Esophagus squamous epithelium (tissue), 5 donors: ENCODE measurements around the gene SV2B. TPM values are rescaled to one million over a fixed set of nuclear protein-coding genes. Genes with fewer than 3 reads are reported as not detected.

Source experiments
- DNase-seq: peaks from one replicate; lab custom pipeline; 2025; lab: John Stamatoyannopoulos, UW
- H3K27ac ChIP-seq, 4 donors: fragments of 200-600 bp; sonication (generic); one replicate each; pipeline ENCODE4 v1.5.1; 2016 to 2019; ENCODE audit warnings: mild to moderate bottlenecking in 1 of 4
- H3K27me3 ChIP-seq, 4 donors: fragments of 200-600 bp; sonication (generic); 1 replicate in 3 of 4; 2 replicates in 1 of 4; pipeline versions ENCODE4 v1.5.1 to v1.6.0; 2017 to 2021; ENCODE audit warnings: antibody characterized with exemption in 1 of 4
- H3K36me3 ChIP-seq, 3 donors: fragments of 200-600 bp; sonication (generic); one replicate each; pipeline ENCODE4 v1.5.1; 2016 to 2019
- H3K4me1 ChIP-seq, 3 donors: fragments of 200-600 bp; sonication (generic); one replicate each; pipeline ENCODE4 v1.5.1; 2017 to 2019
- H3K4me3 ChIP-seq, 4 donors: fragments of 200-600 bp; sonication (generic); 1 replicate in 3 of 4; 2 replicates in 1 of 4; pipeline ENCODE4 v1.5.1; 2016 to 2019; ENCODE audit warnings: mild to moderate bottlenecking in 2 of 4, moderate library complexity in 1 of 4
- H3K9me3 ChIP-seq, 3 donors: fragments of 200-600 bp; sonication (generic); one replicate each; pipeline ENCODE4 v1.5.1; 2016 to 2019
- POLR2A ChIP-seq, 4 donors: fragments of 450-650 bp; IDR thresholded peaks; one replicate each; pipeline ENCODE4 v1.6.1; 2017; ENCODE audit warnings: antibody characterized with exemption in 4 of 4, mild to moderate bottlenecking in 4 of 4, moderate library complexity in 3 of 4
- WGBS, 2 donors: methylation state at CpG; one replicate each; pipeline ENCODE4 v1.1.5; 2018; 5-methylcytosine and 5-hydroxymethylcytosine counted together
- intact Hi-C: fragments of 100-400 bp; cut with DNase I; formaldehyde crosslinking; loops from one replicate; pipeline ENCODE4 v1.15.0; 2022
- total RNA-seq, 4 donors: library from RNA; depleted of rRNA; stranded (reverse); fragments of >200 nt; gene quantifications; one replicate each; pipeline ENCODE4 v1.1.0, GENCODE V29; 2016
- TF ChIP-seq, protein P1 (sequence below), 6 experiments: fragments of 450-650 bp in 4 of 6; fragments of 200-600 bp in 2 of 6; sonication (generic) in 2 of 6; IDR thresholded peaks; one replicate each; pipeline ENCODE4 v1.5.1; 2016 to 2019; ENCODE audit warnings: antibody characterized with exemption in 6 of 6, mild to moderate bottlenecking in 4 of 6, moderate library complexity in 4 of 6
- donor health status: DM: yes; HTN: yes; CAD: no.

The SV2B gene
- total RNA-seq, 4 donors from 2014 or later = 0.04 to 0.95 (median 0.59) TPM; not detected in 1

GRCh38 chr15:91061230-91061629 is 38.8 kb upstream of the SV2B start:
- Histone ChIP-seq H3K27ac (no peak overlapping the region), H3K36me3 (no peaks in the 10 kb centered on the region), H3K9me3 (no peaks in the 10 kb centered on the region), H3K4me1 (peaks cover 0 to 1% (median 0%) of the 10 kb centered on the region in 3 donors), H3K4me3 (no peak overlapping the region), H3K27me3 (peaks cover 0 to 45% (median 0%) of the 10 kb centered on the region in 4 donors)
- 72 to 74% methylated on average over 2 of the region's 2 CpGs for WGBS, 2 donors
- intact Hi-C loops = no loop called here
- no peak for DNase-seq
- TF ChIP-seq, protein P1, sequence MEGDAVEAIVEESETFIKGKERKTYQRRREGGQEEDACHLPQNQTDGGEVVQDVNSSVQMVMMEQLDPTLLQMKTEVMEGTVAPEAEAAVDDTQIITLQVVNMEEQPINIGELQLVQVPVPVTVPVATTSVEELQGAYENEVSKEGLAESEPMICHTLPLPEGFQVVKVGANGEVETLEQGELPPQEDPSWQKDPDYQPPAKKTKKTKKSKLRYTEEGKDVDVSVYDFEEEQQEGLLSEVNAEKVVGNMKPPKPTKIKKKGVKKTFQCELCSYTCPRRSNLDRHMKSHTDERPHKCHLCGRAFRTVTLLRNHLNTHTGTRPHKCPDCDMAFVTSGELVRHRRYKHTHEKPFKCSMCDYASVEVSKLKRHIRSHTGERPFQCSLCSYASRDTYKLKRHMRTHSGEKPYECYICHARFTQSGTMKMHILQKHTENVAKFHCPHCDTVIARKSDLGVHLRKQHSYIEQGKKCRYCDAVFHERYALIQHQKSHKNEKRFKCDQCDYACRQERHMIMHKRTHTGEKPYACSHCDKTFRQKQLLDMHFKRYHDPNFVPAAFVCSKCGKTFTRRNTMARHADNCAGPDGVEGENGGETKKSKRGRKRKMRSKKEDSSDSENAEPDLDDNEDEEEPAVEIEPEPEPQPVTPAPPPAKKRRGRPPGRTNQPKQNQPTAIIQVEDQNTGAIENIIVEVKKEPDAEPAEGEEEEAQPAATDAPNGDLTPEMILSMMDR (IDR thresholded peaks at IDR 0.05) = no peak

- Histone ChIP-seq H3K27me3 (peaks cover 0 to 37% (median 0%) of the 10 kb centered on the region in 4 donors), H3K4me1 (no peaks in the 10 kb centered on the region), H3K36me3 (no peaks in the 10 kb centered on the region), H3K9me3 (no peaks in the 10 kb centered on the region), H3K4me3 (no peak overlapping the region), H3K27ac (no peak overlapping the region)
- 56 to 58% methylated on average over 5 of the region's 5 CpGs for WGBS, 2 donors
- TF ChIP-seq POLR2A (IDR thresholded peaks at IDR 0.05) = no peak
- TF ChIP-seq, protein P1 (IDR thresholded peaks at IDR 0.05) = no peak
- intact Hi-C loops = no loop called here
- DNase-seq = no peak
Observed at GRCh38 chr15:91061997-91062396, 38.1 kb upstream of the SV2B start.

DNA sequence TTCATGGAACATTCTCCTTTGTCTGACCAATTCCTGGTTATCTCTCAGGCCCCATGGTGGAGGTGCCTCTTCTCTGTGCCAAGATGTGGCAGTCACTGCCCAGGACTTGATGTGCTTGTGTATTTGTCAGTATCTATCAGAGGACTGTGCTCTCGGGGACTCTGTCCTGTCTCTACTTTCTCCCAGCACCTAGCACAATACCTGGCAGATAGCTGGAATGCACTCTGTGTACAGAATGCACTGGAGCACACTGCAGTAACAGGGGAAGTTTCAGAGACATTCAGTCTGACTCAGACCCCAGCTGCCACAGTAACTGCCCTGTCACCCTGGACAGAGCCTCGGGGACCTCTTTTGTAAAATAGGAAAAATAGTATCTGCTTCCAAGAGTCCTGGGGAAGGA is 34.6 kb upstream of the SV2B start:
- TF ChIP-seq, protein P1 (IDR thresholded peaks at IDR 0.05) = no peak
- TF ChIP-seq POLR2A (IDR thresholded peaks at IDR 0.05) = no peak
- intact Hi-C loops = no loop called here

DNA sequence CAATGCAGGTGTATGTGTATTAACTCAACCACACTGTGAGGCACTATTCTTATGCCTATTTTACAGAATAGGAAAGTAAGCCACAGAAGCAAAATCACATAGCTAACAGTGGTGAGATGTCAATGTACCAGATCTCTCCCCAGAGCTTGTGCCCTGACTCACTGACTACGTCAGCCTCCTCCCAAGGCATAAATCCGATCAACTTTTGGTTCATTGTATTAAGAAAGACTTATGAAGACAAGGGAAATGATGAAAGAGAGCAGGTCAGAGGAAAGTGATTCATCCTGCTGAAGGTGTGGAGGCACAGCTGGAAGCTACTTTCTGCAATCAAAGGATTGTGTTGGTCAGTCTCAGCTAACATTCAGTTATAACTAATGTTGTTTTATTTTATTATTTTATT is 33.0 kb upstream of the SV2B start:
- no peak for DNase-seq
- TF ChIP-seq POLR2A (IDR thresholded peaks at IDR 0.05) = no peak
- TF ChIP-seq, protein P1 (IDR thresholded peaks at IDR 0.05) = no peak
- Histone ChIP-seq H3K36me3 (no peaks in the 10 kb centered on the region), H3K27me3 (peaks cover 0 to 25% (median 0%) of the 10 kb centered on the region in 4 donors), H3K4me1 (no peaks in the 10 kb centered on the region), H3K4me3 (no peak overlapping the region), H3K9me3 (no peaks in the 10 kb centered on the region), H3K27ac (no peak overlapping the region)
- intact Hi-C loops = no loop called here
- WGBS, 2 donors = 16 to 66% methylated on average over 2 of the region's 2 CpGs

More for the DNA sequence above, 34.6 kb upstream of the SV2B start:
- Histone ChIP-seq H3K27ac (no peak overlapping the region), H3K4me3 (no peak overlapping the region), H3K9me3 (no peaks in the 10 kb centered on the region), H3K36me3 (no peaks in the 10 kb centered on the region), H3K4me1 (no peaks in the 10 kb centered on the region), H3K27me3 (peaks cover 0 to 18% (median 0%) of the 10 kb centered on the region in 4 donors)
- DNase-seq = no peak
- 71 to 75% methylated on average over 1 to 2 of the region's 2 CpGs for WGBS, 2 donors

DNA sequence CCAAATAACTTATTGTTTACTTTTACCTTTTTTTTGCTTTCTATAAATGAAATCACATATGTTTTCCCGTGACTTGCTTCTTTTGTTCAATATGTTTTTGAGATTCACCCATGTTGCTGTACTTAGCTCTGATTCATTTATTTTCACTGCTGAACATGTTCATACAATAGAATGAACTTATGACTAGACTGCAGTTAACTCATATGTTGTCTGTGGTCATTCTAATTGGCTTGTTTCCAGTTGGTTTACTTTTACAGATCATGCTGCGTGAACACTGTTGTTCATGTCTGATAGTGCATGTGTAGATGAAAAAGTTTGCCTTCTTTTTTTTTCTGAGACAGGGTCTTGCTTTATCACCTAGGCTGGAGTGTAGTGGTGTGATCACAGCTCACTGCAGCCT is 31.6 kb upstream of the SV2B start:
- Histone ChIP-seq H3K27ac (no peak overlapping the region), H3K9me3 (no peaks in the 10 kb centered on the region), H3K36me3 (no peaks in the 10 kb centered on the region), H3K4me1 (no peaks in the 10 kb centered on the region), H3K4me3 (no peak overlapping the region), H3K27me3 (peaks cover 0 to 36% (median 0%) of the 10 kb centered on the region in 4 donors)
- intact Hi-C loops = no loop called here
- no peak for TF ChIP-seq POLR2A (IDR thresholded peaks at IDR 0.05)
- TF ChIP-seq, protein P1 (IDR thresholded peaks at IDR 0.05) = no peak
- no peak for DNase-seq
- WGBS, 2 donors = 83 to 95% methylated on average over 2 of the region's 2 CpGs
